ENCODE measurements around the gene OTOP2.

DNA sequence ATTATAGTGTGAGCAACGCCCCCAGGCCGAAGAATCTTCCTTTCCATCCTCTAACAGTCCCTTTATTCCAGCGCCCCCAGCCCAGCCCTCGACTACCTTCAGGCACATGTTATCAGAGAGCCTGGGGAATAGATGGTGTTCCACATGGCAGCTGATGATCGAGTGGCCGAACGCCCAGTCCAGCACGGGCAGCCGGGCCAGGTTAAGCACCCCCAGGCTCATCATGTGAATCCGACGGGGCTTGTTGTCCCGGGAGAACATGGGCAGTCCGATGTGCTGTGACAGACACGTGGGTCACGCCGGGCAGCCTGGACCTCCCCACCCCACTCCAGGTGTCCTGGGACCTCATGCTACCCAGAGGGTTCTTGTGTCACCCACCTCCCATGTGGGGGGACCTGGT lies 44.8 kb upstream of the OTOP2 start:
- TF ChIP-seq, protein P1, sequence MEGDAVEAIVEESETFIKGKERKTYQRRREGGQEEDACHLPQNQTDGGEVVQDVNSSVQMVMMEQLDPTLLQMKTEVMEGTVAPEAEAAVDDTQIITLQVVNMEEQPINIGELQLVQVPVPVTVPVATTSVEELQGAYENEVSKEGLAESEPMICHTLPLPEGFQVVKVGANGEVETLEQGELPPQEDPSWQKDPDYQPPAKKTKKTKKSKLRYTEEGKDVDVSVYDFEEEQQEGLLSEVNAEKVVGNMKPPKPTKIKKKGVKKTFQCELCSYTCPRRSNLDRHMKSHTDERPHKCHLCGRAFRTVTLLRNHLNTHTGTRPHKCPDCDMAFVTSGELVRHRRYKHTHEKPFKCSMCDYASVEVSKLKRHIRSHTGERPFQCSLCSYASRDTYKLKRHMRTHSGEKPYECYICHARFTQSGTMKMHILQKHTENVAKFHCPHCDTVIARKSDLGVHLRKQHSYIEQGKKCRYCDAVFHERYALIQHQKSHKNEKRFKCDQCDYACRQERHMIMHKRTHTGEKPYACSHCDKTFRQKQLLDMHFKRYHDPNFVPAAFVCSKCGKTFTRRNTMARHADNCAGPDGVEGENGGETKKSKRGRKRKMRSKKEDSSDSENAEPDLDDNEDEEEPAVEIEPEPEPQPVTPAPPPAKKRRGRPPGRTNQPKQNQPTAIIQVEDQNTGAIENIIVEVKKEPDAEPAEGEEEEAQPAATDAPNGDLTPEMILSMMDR (IDR thresholded peaks at IDR 0.05) = no peak
- TF ChIP-seq POLR2A (IDR thresholded peaks at IDR 0.05) = no peak

Measured in adrenal gland (tissue), 5 donors.